OCI-M1 (cell line): ENCODE measurements around the gene F8.

ENCODE experiments used
- DNase-seq: peaks from one replicate; lab custom pipeline; 2025; lab: John Stamatoyannopoulos, UW

Gene F8

GRCh38 chrX:155022585-155022984 lies at the start of gene F8:
TSS of gene F8 (minus strand) at chrX:155022723. CDS start at chrX:155022552, 171 bp downstream.
- peak; percentile 58 for DNase-seq

DNA sequence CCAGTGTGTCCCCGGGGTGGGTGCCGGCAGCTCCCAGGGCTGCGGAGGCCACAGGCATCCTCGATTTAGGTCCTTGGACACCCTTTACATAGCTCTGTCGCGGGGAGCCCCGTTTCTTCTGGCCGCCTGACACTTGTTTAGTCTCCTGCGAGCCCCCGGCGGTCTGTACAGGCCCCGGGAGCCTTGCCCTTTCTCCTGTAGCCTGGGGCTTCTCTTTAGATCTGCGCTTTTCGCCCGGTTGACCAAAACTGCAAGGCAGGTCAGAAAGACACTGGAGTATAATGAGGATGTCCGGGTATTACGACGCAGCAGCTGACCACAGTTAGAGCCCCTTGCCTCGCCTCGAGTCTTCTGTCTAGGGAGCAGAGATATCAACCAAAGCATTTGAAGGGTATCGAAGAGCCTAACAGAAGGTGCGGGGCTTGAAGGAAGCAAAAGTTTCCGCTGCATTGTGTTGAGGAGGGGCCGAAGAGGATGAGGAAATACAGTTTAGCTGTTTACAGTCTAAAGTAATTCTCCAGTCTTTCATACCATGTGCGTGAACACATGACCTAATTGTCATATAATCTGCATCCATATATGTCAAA lies 49.3 kb upstream of the F8 start:
- DNase-seq: peak; percentile 57

GRCh38 chrX:155070975-155071693 lies 48.6 kb upstream of the F8 start, which contains the start of the genes BRCC3, CMC4 and MTCP1:
TSS of gene BRCC3 (plus strand) at chrX:155071508. CDS start at chrX:155071528, 20 bp downstream.
TSS of gene CMC4 (minus strand) at chrX:155071136. CDS start at chrX:155064023, 7,113 bp downstream.
TSS of gene MTCP1 (minus strand) at chrX:155071136. CDS start at chrX:155066010, 5,126 bp downstream.
- peak; percentile 94 for DNase-seq

- peak; percentile 60 for DNase-seq
These were observed 48.1 kb upstream of the F8 start for GRCh38 chrX:155070663-155070974.

GRCh38 chrX:155070038-155070437 lies 47.5 kb upstream of the F8 start:
- DNase-seq: peak; percentile 34

GRCh38 chrX:155069414-155069813 lies 46.9 kb upstream of the F8 start:
- no peak for DNase-seq

- no peak for DNase-seq
These were observed 45.6 kb upstream of the F8 start for GRCh38 chrX:155068165-155068564.

- no peak for DNase-seq
These were observed 42.7 kb upstream of the F8 start for GRCh38 chrX:155065035-155065734.

DNA sequence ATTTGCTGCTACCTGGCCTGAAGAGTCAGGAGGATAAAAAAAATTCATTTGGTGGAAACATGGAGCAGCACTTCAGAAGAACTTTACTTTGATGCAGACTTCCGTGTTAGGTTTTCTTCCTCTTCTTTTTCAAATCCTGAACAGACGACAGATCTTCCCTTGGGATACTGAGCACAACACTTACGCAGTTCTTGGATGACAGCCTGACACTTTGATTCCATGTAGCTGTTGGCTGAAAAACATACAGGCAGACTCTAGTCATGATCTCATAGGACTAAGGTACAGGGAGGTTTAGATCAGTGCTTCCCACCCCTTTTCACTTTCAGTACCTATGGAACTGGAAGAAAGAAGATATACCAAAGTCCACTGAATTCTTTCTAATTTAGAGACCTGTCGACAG lies 39.2 kb upstream of the F8 start:
- no peak for DNase-seq

DNA sequence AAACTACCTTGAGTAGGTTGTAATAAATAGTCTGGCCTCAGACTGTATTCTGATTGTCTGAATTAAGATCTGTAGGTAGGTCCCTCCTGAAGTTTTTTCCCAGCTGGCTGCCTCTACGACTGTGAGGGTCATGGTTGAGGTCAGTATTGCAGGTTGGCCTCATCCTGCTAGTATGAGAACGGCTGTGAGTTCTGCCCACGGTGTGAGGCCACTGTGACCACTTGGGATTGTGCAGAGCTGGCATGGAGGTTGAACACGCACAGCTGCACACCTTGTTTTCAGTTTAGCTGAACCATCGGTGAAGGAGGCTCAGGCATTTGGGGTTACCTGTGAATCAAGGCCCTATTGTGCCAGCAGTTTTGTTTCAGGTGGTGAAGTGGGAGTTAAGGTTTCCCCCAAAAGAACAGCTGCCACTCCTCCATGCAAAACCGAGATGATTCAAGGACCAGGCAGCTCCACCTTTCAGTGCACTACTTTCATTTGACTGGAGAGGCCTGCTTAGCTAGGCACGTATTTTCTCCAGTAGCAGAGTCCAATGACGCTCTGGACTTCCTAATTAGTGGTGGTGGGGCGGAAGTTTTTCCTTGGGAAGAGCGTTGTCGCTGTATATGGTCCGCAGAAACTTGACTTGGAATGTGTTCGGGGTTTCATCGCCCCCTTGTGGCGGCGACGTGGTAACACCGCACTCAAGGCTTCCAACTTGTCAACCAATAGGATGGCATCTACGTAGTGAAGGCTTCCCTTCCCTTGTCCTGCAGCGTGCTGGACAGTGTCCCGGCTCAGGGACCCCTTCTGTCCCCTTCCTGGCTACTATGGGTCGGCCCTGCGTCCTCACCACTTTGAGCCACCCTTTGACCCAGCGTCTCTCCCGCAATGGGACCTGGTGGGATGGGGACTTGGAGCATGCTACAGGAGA lies 34.6 kb upstream of the F8 start:
- peak; percentile 68 for DNase-seq

- DNase-seq: no peak
These were observed 33.9 kb upstream of the F8 start for GRCh38 chrX:155056471-155056870.

- no peak for DNase-seq
These were observed 33.0 kb upstream of the F8 start for GRCh38 chrX:155055494-155055893.

DNA sequence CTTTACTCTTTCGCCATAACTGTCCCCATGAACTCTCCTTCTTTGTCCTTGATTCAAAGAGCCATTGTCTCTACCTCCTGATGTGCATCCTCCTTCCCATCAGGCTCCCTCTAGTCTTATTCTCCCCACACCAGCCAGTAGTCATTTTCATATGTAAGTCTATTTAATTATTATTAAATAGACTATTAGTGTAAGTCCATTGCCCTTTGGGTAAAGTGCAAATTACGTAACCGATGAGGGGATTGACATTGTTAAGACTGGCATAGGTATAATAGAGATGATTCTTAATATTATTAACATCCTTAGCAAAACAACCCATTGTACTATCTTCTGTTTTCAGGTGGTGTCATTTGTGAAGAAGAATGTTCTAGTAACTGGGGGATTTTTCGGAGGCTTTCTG lies 31.7 kb upstream of the F8 start:
- DNase-seq: no peak

GRCh38 chrX:155053656-155054055 lies 31.1 kb upstream of the F8 start:
- peak; percentile 41 for DNase-seq

DNA sequence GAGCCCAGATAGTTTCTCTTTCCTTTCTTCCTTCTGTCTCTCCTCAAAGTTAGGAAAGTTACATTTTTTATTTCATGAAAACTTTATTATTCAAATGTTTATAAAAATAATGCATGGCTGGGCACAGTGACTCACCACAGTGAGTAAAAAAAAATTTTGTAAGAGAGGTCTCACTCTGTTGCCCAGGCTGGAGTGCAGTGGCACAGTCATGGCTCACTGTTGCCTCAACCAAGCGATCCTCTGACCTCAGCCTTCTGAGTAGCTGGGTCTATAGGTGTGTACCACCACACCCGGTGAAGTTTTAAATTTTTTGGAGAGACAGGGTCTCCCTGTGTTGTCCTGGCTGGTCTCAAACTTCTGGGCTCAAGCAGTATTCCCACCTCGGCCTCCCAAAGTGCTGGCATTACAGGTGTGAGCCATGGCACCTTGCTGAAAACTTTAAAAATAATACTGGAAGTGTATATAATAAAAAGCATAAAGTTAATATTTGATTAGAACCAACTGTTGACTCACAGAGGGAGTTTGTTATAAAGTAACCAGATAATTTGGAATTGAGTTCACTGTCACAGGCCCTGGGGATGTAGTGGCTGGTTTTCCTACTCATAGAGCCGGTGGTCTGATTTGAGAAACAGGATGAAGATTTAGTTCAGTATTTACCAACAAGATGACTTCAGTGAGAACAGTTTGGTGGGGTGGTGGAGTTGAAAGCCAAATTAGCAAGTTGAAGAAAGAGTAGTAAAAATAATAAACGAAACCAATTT lies 30.4 kb upstream of the F8 start:
- no peak for DNase-seq

GRCh38 chrX:155048977-155049619 lies 26.6 kb upstream of the F8 start:
- DNase-seq: peak; percentile 65

- no peak for DNase-seq
These were observed 24.4 kb upstream of the F8 start for GRCh38 chrX:155046811-155047528.

DNA sequence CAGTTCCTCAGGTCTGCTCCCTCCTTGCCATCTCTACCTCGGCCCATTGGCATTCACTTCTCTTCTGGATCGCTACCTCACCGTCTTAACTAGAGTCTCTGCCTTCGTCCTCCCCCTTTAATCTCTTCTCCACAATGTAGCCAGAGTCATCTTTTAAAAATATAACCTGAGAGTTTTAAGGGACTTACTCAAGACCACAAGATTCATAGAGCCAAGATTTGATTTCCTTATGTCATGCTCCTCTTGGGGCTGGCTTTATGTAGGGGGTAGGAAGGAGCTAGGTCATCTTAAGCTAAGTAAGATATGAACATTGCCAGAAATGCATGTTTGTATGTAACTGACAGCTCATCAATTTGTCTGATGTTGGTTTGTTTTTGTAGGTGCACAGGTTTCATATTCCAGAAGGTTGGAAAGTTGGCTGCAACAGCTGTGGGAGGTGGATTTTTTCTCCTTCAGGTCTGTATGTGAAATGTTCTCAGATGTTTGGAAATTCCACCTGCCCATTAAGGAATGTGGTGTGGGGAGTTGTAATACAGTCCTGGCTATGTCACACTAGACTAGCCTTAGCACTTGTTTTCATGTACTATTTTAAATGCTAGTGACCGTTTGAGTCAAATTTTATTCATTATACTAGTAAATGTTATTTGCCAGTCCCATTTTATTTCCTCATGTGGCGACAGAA lies 23.7 kb upstream of the F8 start:
- no peak for DNase-seq

DNA sequence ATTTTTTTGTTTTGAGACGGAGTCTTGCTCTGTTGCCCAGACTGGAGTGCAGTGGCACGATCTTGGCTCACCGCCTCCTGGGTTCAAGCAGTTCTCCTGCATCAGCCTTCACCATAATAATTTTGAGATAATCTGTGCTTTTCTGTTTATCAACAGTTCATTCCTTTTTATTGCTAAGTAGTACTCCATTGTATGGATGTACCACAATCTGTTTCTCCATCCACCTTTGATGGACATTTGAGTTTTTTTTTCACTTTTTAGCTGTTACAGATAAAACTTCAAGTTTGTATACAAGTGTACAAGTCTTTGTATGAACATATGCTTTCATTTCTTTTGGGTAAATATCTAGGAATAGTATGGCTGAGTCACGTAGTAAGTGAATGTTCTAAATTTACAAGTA lies 13.2 kb upstream of the F8 start:
- no peak for DNase-seq

DNA sequence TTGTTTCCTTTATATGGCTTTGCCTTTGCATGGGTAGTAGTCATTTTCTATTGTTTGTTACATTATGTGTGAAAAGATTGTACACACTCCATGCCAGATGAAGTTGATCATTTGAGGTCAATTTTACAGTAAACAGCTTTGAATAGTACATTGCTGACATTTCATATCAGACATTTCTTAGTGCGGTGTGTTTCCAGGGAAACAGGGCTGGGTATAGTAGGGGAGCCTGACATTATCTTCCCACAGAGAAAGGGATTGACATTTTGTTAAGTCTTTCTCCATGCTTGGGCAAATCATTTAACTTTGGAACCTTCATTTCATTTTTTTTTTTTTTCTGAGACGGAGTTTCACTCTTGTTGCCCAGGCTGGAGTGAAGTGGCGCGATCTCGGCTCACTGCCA lies 9.1 kb upstream of the F8 start:
- peak; percentile 15 for DNase-seq
